Panc1 (cell line): ENCODE measurements around the gene PLXNA2. TPM values are rescaled to one million over a fixed set of nuclear protein-coding genes. Genes with fewer than 3 reads are reported as not detected.

Experiments
- ATAC-seq: fragments of 200-7000 bp; cut with Tn5 transposase; 2 replicates; pipeline ENCODE4 v1.9.1; 2020; ENCODE audit warnings: mild to moderate bottlenecking, moderate library complexity
- BruUV-seq: library from RNA; stranded (reverse); fragments of 400-500 nt; replicated peaks from 2 replicates; lab custom pipeline; 2021; lab: Mats Ljungman, UMichigan
- CTCF ChIA-PET: fragments of 300-600 bp; sonication (Branson Sonifier 250); formaldehyde crosslinking; loops from one replicate; lab custom pipeline; 2022; ENCODE audit warnings: antibody characterized with exemption; lab: Charles Lee
- POLR2A ChIA-PET: fragments of 300-600 bp; sonication (Branson Sonifier 250); formaldehyde crosslinking; loops from one replicate; lab custom pipeline; 2022; ENCODE audit warnings: antibody characterized with exemption; lab: Charles Lee
- DNase-seq: peaks from one replicate; pipeline ENCODE4 v3.0.0-alpha.2; 2010; ENCODE audit warnings: low read depth, low spot score
- H3K27ac ChIP-seq: 2 replicates; pipeline ENCODE4 v1.5.1; 2011; ENCODE audit warnings: mild to moderate bottlenecking, low read length, inconsistent platforms
- H3K27me3 ChIP-seq: fragments of 200-500 bp; sonication (Bioruptor generic); 2 replicates; pipeline ENCODE4 v1.6.0; 2014; ENCODE audit warnings: low read length, inconsistent platforms; ENCODE audit not compliant: control insufficient read depth, insufficient read depth
- H3K36me3 ChIP-seq: fragments of 200-500 bp; sonication (Bioruptor generic); 2 replicates; pipeline ENCODE4 v1.5.1; 2014; ENCODE audit warnings: inconsistent platforms, mild to moderate bottlenecking, low read length, moderate library complexity; ENCODE audit not compliant: control insufficient read depth, insufficient read depth
- H3K4me1 ChIP-seq: 2 replicates; pipeline ENCODE4 v1.5.1; 2011; ENCODE audit warnings: inconsistent platforms, mild to moderate bottlenecking, low read length, moderate library complexity; ENCODE audit not compliant: control insufficient read depth, insufficient read depth
- H3K4me3 ChIP-seq, 2 experiments: 2 replicates each; pipeline ENCODE4 v1.5.1; 2011 to 2012; ENCODE audit warnings: low read depth in 2 of 2, low read length in 2 of 2, mild to moderate bottlenecking in 2 of 2, inconsistent platforms in 1 of 2, moderate library complexity in 1 of 2
- H3K9me3 ChIP-seq: fragments of 200-500 bp; sonication (Bioruptor generic); 2 replicates; pipeline ENCODE4 v1.5.1; 2014; ENCODE audit warnings: low read depth, mild to moderate bottlenecking, inconsistent platforms, low read length, moderate library complexity; ENCODE audit not compliant: control insufficient read depth, insufficient read depth
- POLR2AphosphoS5 ChIP-seq: IDR thresholded peaks from 2 replicates; pipeline ENCODE4 v1.6.1; 2012; ENCODE audit warnings: mild to moderate bottlenecking, low read depth, low read length, moderate library complexity
- SIN3A ChIP-seq: IDR thresholded peaks from 2 replicates; pipeline ENCODE4 v1.6.1; 2012; ENCODE audit warnings: low read depth, mild to moderate bottlenecking, low read length, moderate library complexity, borderline replicate concordance; ENCODE audit not compliant: insufficient read depth
- TCF7L2 ChIP-seq: IDR thresholded peaks from 2 replicates; pipeline ENCODE4 v1.6.1; 2011; ENCODE audit warnings: mild to moderate bottlenecking, low read depth, low read length, inconsistent platforms
- in situ Hi-C: cut with HindIII; loops from 2 replicates; pipeline ENCODE4 v1.10.0; 2016; ENCODE audit warnings: low sequenced_read_pairs, low pct_unique_long_range_greater_than_20kb
- intact Hi-C: fragments of 100-400 bp; cut with micrococcal nuclease; formaldehyde crosslinking; loops from one replicate; pipeline ENCODE4 v1.10.0; 2022; ENCODE audit not compliant: unreplicated experiment
- total RNA-seq: library from RNA; stranded (reverse); gene quantifications from one replicate; pipeline ENCODE4 v1.2.1, GENCODE V29; 2021; ENCODE audit not compliant: unreplicated experiment
- TF ChIP-seq, protein P1 (sequence below): fragments of 450-650 bp; IDR thresholded peaks from 2 replicates; pipeline ENCODE4 v1.5.1; 2017; ENCODE audit warnings: mild to moderate bottlenecking
- TF ChIP-seq, protein P2 (sequence below), 2 experiments: IDR thresholded peaks; 2 replicates each; pipeline ENCODE4 v1.6.1; 2011 to 2012; ENCODE audit warnings: low read depth in 2 of 2, control low read depth in 1 of 2, low read length in 1 of 2, mild to moderate bottlenecking in 1 of 2, moderate library complexity in 1 of 2; ENCODE audit not compliant: insufficient read depth in 1 of 2

The PLXNA2 gene
- total RNA-seq, 1 experiment from 2014 or later = 0.98 TPM

DNA sequence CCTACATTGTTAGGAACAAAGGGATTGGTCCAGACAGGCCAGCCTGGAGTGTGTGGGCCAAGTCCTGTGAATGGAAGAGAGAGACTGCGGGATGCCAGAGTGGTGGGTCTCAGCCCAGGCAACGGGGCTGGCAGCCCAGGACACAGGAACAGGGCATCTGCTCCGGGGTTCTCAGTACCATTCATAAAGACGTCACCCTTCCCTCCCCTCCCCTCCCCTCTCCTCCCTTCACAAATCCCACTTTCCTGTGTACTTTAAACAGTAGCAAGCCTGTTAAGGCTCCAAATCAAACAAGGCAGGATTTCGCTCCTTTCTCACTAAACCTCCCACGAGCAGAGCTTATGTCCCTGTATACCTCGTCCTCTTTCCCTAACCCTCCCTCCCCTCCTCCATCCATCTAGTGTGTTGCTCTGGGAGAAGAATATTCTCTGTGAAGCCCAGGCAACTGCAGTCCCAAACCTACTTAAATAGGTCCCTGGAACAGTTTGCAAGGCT is 4.2 kb upstream of the PLXNA2 start:
- POLR2A ChIA-PET = no interaction called here
- Histone ChIP-seq H3K27ac (no peak overlapping the region), H3K9me3 (no peaks in the 10 kb centered on the region), H3K4me3 (no peak overlapping the region), H3K27me3 (peaks cover 15% of the 10 kb centered on the region), H3K36me3 (no peaks in the 10 kb centered on the region), H3K4me1 (peaks cover 8% of the 10 kb centered on the region)
- CTCF ChIA-PET = no interaction called here
- ATAC-seq (no peak), DNase-seq (no peak)
- intact Hi-C loops = loop anchor here (5.0 kb wide), 1 partner anchor 366 kb away; no protein-coding TSS in a partner anchor
- in situ Hi-C loops = no loop called here
- TF ChIP-seq, protein P1, sequence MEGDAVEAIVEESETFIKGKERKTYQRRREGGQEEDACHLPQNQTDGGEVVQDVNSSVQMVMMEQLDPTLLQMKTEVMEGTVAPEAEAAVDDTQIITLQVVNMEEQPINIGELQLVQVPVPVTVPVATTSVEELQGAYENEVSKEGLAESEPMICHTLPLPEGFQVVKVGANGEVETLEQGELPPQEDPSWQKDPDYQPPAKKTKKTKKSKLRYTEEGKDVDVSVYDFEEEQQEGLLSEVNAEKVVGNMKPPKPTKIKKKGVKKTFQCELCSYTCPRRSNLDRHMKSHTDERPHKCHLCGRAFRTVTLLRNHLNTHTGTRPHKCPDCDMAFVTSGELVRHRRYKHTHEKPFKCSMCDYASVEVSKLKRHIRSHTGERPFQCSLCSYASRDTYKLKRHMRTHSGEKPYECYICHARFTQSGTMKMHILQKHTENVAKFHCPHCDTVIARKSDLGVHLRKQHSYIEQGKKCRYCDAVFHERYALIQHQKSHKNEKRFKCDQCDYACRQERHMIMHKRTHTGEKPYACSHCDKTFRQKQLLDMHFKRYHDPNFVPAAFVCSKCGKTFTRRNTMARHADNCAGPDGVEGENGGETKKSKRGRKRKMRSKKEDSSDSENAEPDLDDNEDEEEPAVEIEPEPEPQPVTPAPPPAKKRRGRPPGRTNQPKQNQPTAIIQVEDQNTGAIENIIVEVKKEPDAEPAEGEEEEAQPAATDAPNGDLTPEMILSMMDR = no peak
- TF ChIP-seq, protein P2, sequence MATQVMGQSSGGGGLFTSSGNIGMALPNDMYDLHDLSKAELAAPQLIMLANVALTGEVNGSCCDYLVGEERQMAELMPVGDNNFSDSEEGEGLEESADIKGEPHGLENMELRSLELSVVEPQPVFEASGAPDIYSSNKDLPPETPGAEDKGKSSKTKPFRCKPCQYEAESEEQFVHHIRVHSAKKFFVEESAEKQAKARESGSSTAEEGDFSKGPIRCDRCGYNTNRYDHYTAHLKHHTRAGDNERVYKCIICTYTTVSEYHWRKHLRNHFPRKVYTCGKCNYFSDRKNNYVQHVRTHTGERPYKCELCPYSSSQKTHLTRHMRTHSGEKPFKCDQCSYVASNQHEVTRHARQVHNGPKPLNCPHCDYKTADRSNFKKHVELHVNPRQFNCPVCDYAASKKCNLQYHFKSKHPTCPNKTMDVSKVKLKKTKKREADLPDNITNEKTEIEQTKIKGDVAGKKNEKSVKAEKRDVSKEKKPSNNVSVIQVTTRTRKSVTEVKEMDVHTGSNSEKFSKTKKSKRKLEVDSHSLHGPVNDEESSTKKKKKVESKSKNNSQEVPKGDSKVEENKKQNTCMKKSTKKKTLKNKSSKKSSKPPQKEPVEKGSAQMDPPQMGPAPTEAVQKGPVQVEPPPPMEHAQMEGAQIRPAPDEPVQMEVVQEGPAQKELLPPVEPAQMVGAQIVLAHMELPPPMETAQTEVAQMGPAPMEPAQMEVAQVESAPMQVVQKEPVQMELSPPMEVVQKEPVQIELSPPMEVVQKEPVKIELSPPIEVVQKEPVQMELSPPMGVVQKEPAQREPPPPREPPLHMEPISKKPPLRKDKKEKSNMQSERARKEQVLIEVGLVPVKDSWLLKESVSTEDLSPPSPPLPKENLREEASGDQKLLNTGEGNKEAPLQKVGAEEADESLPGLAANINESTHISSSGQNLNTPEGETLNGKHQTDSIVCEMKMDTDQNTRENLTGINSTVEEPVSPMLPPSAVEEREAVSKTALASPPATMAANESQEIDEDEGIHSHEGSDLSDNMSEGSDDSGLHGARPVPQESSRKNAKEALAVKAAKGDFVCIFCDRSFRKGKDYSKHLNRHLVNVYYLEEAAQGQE (IDR thresholded peaks at IDR 0.05; ENCODE audit: insufficient read depth in 1 of 2, low read depth in 2 of 2, low read length in 1 of 2) = no peak
- no peak for TF ChIP-seq TCF7L2
- no peak for TF ChIP-seq POLR2AphosphoS5
- no peak for TF ChIP-seq SIN3A
- no TSS peak for BruUV-seq

DNA sequence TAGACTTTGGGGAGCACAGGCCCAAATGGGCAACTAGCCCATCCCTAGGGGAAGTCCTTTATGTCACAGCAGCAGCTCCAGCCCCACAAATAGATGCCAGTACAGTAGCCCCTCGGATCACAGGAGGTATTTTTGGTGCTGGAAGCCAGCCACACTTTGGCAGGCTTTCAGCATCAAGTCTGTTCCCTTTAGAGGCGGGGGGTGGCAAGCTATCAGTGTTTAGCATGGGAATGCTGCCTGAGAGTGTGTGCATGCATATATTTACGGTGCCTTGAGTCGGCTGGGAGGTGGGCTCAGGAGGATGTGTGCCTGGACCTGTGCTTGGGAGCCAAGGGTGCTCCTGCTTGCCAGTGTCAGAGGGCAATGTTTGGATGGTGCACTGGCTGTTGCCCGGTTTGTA is 3.5 kb upstream of the PLXNA2 start:
- intact Hi-C loops (loop anchor here (5.0 kb wide), 1 partner anchor 365 kb away; no protein-coding TSS in a partner anchor), in situ Hi-C loops (no loop called here)
- POLR2A ChIA-PET = no interaction called here
- DNase-seq = no peak
- ATAC-seq = no peak
- H3K9me3 ChIP-seq = no peaks in the 10 kb centered on the region
- no peak overlapping the region for H3K27ac ChIP-seq
- CTCF ChIA-PET = no interaction called here
- H3K4me3 ChIP-seq = no peak overlapping the region
- TF ChIP-seq, protein P1 = no peak
- TF ChIP-seq POLR2AphosphoS5 = no peak
- no peak for TF ChIP-seq TCF7L2
- TF ChIP-seq, protein P2 (IDR thresholded peaks at IDR 0.05; ENCODE audit: insufficient read depth in 1 of 2, low read depth in 2 of 2, low read length in 1 of 2) = no peak
- TF ChIP-seq SIN3A = no peak
- H3K4me1 ChIP-seq = peaks cover 11% of the 10 kb centered on the region
- no peaks in the 10 kb centered on the region for H3K36me3 ChIP-seq
- BruUV-seq = no TSS peak
- H3K27me3 ChIP-seq = peaks cover 19% of the 10 kb centered on the region
